Peyer's patch (tissue), 4 donors: Measurements from ENCODE around the gene SOX5.
"Not testable (repeated sequence)": the region's sequence is repeated elsewhere in the genome, so short reads cannot be mapped to it uniquely, and the experiment has no call there.

Experiments
- CTCF ChIP-seq, 6 experiments: fragments of 450-650 bp in 4 of 6; fragments of 200-600 bp in 2 of 6; sonication (generic) in 1 of 6; IDR thresholded peaks; one replicate each; pipeline ENCODE4 v1.5.1; 2017 to 2019; ENCODE audit warnings: antibody characterized with exemption in 6 of 6, mild to moderate bottlenecking in 3 of 6, moderate library complexity in 1 of 6
- POLR2A ChIP-seq, 2 donors: fragments of 450-650 bp; IDR thresholded peaks; one replicate each; pipeline ENCODE4 v1.5.1; 2017; ENCODE audit warnings: antibody characterized with exemption in 2 of 2, mild to moderate bottlenecking in 2 of 2, moderate library complexity in 2 of 2

DNA sequence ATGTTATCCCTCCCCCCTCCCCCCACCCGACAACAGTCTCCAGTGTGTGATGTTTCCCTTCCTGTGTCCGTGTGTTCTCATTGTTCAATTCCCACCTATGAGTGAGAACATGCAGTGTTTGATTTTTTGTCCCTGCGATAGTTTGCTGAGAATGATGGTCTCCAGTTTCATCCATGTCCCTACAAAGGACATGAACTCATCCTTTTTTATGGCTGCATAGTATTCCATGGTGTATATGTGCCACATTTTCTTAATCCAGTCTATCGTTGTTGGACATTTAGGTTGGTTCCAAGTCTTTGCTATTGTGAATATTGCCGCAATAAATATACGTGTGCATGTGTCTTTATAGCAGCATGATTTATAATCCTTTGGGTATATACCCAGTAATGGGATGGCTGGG lies 433.7 kb downstream of the SOX5 start:
- TF ChIP-seq CTCF, POLR2A (IDR thresholded peaks at IDR 0.05): not testable (repeated sequence)
